Measurements from ENCODE around the gene TRAPPC3.

TRAPPC3 gene

DNA sequence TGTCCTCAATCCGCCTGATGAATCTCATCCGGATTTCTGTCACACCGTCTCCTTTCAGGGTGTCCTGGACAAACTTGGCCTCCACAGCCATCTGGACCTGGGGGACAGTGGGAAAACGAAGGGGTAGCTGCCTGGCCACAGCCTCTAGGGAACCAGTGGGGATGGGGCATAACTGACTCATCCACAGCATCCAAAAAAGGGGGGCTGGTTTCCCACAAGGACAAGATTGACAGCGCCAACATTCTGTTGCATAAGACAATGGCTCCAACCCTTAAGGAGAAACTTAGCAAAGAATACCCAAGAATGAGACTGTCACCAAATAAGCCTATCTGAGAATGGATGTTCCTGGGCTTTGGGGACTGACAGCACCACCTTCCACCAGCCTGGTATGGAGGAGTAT lies 12.1 kb downstream of the TRAPPC3 start:
- TF ChIP-seq, protein P1, sequence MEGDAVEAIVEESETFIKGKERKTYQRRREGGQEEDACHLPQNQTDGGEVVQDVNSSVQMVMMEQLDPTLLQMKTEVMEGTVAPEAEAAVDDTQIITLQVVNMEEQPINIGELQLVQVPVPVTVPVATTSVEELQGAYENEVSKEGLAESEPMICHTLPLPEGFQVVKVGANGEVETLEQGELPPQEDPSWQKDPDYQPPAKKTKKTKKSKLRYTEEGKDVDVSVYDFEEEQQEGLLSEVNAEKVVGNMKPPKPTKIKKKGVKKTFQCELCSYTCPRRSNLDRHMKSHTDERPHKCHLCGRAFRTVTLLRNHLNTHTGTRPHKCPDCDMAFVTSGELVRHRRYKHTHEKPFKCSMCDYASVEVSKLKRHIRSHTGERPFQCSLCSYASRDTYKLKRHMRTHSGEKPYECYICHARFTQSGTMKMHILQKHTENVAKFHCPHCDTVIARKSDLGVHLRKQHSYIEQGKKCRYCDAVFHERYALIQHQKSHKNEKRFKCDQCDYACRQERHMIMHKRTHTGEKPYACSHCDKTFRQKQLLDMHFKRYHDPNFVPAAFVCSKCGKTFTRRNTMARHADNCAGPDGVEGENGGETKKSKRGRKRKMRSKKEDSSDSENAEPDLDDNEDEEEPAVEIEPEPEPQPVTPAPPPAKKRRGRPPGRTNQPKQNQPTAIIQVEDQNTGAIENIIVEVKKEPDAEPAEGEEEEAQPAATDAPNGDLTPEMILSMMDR (IDR thresholded peaks at IDR 0.05; ENCODE audit: control insufficient read depth, extremely low read depth, insufficient read depth) = no peak
- H3K4me3 ChIP-seq (ENCODE audit: low read depth, low read length) = no peak overlapping the region

DNA sequence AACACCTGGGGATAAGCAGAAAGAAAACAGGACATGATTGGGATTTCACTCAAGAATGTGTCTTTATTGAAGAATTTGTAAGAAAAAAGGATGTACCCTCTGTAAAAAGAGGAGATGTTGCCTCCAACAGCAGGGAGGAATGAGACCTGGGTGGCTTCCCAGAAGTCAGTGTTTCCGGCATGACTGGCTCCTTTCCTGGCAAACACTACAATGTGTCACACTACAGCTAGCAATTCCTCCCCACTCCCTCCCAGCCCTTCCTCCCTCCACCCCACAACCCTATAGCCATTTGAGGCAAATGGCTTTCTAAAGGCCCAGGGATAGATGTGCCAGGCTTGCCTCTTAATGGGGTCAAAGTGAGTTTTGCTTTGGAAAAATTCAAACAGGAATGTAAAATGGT lies 12.8 kb downstream of the TRAPPC3 start:
- H3K4me3 ChIP-seq (ENCODE audit: low read depth, low read length) = no peak overlapping the region
- TF ChIP-seq, protein P1 (IDR thresholded peaks at IDR 0.05; ENCODE audit: control insufficient read depth, extremely low read depth, insufficient read depth) = no peak
- DNase-seq (ENCODE audit: low read depth) = no peak

More for the DNA sequence above, 12.1 kb downstream of the TRAPPC3 start:
- no peak for DNase-seq (ENCODE audit: low read depth)

DNA sequence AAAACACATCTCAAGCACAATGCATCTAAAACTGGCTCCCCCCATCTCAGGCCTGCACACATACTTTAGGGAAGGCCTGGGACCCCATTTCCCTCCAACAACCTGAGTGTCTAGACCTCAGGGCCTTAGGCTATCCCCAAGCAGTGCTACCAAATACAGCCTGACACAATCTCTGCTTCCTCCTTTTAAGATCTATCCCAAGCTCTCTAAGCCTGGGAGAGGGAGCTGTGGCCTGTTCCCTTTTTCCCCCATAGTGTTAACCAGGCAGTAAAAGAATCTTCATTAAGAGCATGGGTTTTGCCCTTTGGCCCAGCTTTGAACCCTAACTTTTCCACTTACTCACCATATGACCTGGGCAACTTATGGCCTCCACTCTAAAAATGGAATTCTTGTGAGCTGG lies 13.5 kb downstream of the TRAPPC3 start:
- TF ChIP-seq, protein P1 (IDR thresholded peaks at IDR 0.05; ENCODE audit: control insufficient read depth, extremely low read depth, insufficient read depth) = no peak
- no peak for DNase-seq (ENCODE audit: low read depth)
- H3K4me3 ChIP-seq (ENCODE audit: low read depth, low read length) = no peak overlapping the region

DNA sequence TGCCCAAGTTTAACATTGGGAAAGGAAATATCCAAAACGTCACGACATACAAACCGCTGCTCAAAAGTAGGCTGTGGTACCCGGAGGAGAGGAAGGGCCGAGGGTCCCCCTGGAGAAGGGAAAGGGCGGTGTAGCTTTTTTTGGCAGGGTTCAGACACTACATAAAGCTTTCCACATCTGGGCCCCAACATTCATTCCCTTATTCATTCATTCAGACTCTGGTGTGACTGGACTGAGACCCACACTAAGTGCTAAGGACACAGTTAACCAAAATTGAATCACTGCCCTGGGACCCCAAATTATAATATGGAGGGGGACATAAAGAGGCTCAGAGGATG lies 14.0 kb downstream of the TRAPPC3 start:
- no peak for DNase-seq (ENCODE audit: low read depth)
- no peak overlapping the region for H3K4me3 ChIP-seq (ENCODE audit: low read depth, low read length)
- TF ChIP-seq, protein P1 (IDR thresholded peaks at IDR 0.05; ENCODE audit: control insufficient read depth, extremely low read depth, insufficient read depth) = no peak

DNA sequence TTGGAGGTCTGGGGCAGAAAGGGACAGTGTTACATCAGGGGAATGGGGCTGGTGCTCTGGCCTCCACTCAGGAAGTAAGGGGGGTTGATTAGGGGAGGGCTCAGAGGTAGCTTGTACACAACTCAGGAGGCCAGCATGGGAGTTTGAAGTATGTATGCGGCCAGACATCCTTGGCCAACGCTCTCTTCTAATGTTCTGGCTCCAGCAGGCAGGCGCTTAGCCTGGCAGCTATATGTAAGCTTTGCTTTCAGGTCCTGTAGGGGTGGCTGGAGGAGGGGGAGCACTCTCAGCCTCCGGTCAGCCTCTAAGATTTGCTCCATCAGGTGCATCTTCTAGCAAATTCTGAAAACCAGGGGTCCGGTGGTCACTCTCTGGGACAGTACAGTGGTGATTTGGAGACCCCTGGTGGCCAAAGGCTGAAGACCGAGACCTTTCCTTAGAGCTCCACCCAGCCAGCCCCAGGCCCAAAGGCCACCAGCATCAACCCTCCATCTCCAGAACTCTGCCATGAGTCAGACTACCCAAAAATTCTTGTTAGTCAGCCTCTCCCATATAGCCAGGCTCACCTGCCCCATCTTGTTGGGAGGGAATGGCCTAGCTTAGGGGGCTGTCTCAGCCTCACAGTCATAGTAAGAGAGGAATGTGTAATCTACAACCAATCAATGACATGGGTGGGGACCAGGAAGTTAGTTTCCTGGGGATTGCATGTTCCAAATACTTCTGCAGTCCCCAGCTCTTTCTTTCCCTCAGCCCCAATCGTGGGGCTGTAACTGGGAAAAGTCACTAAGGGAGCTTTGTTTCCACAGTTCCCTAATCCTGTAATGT lies 14.6 kb downstream of the TRAPPC3 start:
- DNase-seq (ENCODE audit: low read depth) = no peak
- no peak overlapping the region for H3K4me3 ChIP-seq (ENCODE audit: low read depth, low read length)

DNA sequence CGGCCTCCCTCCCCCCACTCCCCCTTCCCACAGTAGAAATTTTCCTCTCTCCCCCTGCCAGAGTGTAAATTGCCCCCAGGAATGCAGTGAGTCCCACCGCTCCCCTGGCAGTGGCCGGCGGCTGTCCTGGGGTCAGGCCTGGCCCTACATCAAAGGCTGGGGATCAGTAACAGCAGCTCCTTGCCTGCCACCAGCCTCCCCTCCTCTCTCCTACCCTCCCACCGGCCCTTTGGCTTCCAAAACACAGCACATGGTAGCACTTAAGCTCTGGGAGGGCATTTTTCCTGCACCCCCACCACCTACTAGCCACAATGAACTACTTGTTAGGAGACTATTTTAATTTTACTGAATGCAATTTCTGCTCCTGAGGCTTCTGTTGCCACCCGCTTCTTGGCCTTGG lies 15.3 kb downstream of the TRAPPC3 start:
- no peak overlapping the region for H3K4me3 ChIP-seq (ENCODE audit: low read depth, low read length)
- DNase-seq (ENCODE audit: low read depth) = no peak
- TF ChIP-seq, protein P1 (IDR thresholded peaks at IDR 0.05; ENCODE audit: control insufficient read depth, extremely low read depth, insufficient read depth) = no peak

More for the DNA sequence above, 14.6 kb downstream of the TRAPPC3 start:
- TF ChIP-seq, protein P1 (IDR thresholded peaks at IDR 0.05; ENCODE audit: control insufficient read depth, extremely low read depth, insufficient read depth) = peak; percentile 46

DNA sequence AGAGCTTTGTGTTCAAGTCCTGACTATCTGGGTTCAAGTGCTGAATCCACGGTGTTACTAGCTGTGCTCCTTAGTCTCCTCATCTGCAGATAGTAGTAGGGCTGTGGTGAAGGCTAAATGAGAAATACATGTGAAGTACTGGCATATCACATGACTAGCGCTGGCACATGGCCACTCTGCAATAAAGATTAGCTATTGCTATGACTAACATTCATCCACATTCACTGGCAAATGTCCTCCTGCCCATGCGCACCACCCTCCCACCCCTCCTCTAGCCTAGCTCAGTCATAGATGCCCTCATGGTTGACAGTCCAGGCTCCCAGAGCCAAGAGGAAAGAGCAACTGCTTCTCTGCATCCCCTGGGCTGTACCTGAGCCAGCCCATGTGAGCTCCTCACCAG lies 15.8 kb downstream of the TRAPPC3 start:
- TF ChIP-seq, protein P1 (IDR thresholded peaks at IDR 0.05; ENCODE audit: control insufficient read depth, extremely low read depth, insufficient read depth) = no peak
- no peak overlapping the region for H3K4me3 ChIP-seq (ENCODE audit: low read depth, low read length)
- DNase-seq (ENCODE audit: low read depth) = no peak
